LNCAP (cell line): Measurements from ENCODE around the gene TMED4.

Source experiments
- TF ChIP-seq, protein P1 (sequence below): fragments of 450-650 bp; IDR thresholded peaks from 2 replicates; pipeline ENCODE4 v1.5.1; 2017; ENCODE audit warnings: mild to moderate bottlenecking

Gene TMED4

DNA sequence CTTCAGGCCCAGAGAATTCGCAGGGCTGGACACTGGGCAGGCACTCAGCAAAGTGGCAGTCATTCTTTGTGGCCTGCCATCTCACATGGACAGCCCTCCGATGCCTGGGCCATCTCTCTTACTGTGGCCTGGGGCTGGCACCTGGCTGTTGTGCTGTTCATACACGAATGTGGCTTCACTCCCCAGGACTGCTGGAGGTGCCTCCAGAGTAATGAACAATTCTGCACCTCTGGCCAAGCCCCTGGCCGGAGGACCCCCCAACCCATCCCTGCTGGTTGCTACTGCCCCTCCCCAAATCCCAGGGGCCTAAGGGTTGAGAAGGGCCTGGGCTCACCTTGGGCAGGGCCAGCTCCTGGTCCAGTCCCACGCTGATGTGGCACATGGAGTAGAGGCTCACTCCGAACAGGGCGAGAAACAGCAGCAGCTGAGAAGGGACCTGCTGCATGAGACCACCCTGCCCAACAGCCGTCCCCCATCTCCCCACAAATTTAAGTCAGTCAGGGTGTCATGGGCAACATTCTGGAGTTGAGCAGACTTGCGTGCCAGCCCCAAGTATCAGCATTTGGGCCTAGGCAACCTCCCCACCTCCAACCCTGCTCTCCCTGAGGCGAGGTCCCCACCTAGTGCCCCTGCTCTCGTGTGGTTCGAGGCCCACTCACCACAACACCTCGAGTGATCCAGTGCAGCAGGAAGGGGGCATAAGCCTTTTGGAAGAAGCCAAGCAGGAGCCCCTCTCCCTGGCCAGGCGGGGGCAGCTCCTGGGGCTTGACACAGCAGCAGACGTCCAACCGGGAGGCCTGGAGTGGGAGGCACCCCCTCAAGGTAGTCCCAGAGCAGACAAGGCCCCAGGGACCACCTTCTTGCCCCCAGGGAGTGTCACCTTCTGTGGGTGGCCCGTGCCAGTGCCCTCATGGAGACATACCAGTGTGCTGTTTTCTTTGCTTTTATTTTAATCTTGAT is 50.3 kb downstream of the TMED4 start:
- TF ChIP-seq, protein P1, sequence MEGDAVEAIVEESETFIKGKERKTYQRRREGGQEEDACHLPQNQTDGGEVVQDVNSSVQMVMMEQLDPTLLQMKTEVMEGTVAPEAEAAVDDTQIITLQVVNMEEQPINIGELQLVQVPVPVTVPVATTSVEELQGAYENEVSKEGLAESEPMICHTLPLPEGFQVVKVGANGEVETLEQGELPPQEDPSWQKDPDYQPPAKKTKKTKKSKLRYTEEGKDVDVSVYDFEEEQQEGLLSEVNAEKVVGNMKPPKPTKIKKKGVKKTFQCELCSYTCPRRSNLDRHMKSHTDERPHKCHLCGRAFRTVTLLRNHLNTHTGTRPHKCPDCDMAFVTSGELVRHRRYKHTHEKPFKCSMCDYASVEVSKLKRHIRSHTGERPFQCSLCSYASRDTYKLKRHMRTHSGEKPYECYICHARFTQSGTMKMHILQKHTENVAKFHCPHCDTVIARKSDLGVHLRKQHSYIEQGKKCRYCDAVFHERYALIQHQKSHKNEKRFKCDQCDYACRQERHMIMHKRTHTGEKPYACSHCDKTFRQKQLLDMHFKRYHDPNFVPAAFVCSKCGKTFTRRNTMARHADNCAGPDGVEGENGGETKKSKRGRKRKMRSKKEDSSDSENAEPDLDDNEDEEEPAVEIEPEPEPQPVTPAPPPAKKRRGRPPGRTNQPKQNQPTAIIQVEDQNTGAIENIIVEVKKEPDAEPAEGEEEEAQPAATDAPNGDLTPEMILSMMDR, result no peak

DNA sequence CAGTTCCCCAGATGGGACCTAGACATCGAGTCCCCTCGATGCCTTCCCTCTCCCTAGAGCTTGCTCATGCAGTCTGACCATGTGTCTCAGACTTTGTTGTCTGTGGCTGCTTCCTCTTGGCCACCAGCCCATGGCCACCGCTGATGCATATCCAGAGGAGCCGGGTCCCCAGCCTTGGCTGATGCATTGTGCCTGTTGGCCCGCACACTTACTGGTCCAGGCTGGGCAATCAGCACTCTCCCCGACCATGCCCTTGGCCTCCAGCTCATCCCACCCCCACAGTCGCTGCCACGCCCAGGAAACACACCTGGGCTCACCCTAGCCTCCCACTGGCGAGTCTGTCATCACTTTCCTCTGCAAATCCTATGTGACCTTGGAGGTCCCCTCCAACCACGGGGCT is 51.0 kb downstream of the TMED4 start:
- TF ChIP-seq, protein P1, result no peak
